A549 treated with CORT108297 at 1 μM for 4 hours (cell line): Measurements from ENCODE around the gene ARHGAP5. TPM values are rescaled to one million over a fixed set of nuclear protein-coding genes. Genes with fewer than 3 reads are reported as not detected.

Experiments
- total RNA-seq: library from RNA; stranded (reverse); fragments of 200-300 nt; extraction: Qiagen RNA extraction; gene quantifications from 5 replicates; pipeline ENCODE4 v1.2.3, GENCODE V29; 2022

The ARHGAP5 gene, protein sequence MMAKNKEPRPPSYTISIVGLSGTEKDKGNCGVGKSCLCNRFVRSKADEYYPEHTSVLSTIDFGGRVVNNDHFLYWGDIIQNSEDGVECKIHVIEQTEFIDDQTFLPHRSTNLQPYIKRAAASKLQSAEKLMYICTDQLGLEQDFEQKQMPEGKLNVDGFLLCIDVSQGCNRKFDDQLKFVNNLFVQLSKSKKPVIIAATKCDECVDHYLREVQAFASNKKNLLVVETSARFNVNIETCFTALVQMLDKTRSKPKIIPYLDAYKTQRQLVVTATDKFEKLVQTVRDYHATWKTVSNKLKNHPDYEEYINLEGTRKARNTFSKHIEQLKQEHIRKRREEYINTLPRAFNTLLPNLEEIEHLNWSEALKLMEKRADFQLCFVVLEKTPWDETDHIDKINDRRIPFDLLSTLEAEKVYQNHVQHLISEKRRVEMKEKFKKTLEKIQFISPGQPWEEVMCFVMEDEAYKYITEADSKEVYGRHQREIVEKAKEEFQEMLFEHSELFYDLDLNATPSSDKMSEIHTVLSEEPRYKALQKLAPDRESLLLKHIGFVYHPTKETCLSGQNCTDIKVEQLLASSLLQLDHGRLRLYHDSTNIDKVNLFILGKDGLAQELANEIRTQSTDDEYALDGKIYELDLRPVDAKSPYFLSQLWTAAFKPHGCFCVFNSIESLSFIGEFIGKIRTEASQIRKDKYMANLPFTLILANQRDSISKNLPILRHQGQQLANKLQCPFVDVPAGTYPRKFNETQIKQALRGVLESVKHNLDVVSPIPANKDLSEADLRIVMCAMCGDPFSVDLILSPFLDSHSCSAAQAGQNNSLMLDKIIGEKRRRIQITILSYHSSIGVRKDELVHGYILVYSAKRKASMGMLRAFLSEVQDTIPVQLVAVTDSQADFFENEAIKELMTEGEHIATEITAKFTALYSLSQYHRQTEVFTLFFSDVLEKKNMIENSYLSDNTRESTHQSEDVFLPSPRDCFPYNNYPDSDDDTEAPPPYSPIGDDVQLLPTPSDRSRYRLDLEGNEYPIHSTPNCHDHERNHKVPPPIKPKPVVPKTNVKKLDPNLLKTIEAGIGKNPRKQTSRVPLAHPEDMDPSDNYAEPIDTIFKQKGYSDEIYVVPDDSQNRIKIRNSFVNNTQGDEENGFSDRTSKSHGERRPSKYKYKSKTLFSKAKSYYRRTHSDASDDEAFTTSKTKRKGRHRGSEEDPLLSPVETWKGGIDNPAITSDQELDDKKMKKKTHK (N-terminal part only)
- total RNA-seq, result 35.6 to 55.1 TPM (median 48.9 TPM) in 5 replicates

DNA sequence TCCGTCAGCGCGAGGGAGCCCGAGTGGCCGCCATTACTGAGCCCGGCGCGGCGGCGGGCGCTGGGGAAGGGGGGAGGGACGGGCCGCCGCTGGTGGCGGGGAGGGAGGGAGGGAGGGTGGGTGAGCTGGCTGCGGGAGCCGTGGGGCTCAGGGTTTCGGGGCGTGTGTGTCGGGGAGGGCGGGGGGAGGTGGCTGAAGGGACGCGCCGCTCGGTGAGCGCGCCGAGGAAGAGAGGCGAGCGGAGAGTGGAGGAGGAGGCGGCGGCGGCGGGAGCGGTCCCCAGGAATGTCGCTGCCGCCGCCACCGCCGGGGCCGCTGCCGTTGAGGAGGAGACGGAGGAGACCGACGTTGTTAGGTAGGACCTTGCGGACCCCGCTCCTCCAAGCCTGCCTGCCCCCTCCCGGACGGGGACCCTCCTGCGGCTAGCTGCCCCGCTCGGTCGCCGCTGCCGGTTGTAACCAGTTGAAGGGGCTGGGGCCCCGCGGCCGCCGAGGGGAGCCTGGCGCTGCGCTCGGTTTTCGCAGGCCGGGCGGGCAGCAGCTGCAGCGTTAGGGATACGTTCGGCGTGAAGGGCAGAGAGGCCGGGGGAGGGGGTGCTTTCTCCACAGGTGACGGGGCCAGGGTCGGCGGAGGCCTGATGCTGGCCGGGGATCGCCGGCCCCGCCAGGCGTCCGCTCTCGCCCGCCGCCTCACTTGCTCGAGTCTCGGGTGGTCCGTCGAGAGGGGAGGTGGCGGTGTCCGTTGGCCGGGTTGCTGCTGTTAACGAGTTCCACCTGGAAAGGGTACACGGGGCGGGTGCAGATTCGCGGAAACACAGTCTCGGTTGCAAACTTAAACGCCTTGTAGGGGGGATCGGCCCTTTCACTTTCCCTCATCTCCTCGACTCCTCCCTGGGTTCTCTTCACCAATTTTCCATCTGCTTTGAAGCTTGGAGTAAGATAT lies at the start of gene ARHGAP5:
Gene ARHGAP5 (plus strand): TSS at position 224 of the 942 bp plus-strand sequence. CDS start 13,366 bp downstream, outside the sequence.

DNA sequence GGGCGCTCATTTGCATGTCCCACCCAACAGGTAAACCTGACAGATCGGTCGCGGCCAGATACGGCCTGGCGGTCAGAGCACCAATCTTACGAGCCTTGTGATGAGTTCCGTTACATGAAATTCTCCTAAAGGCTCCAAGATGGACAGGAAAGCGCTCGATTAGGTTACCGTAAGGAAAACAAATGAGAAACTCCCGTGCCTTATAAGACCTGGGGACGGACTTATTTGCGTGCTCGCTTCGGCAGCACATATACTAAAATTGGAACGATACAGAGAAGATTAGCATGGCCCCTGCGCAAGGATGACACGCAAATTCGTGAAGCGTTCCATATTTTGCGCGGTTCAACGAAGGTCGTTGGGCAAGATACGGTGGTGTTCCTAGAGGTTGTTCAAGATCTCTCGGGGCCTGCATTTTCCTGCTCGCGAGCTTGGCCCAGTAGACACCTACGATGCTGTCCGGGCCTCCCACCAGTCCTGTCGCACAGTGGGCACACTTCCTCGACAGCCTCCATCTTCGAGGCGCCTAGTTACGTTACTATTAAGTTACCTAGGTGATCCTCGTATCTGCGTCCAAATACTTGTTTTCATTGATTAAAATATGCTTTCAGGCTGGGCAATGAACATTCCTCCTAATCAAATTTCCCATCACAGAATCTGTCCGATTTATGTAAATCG lies 124.8 kb downstream of the ARHGAP5 start, which contains the start of gene RNU6-7:
Gene RNU6-7 (plus strand): TSS at position 230 of the 675 bp plus-strand sequence.

DNA sequence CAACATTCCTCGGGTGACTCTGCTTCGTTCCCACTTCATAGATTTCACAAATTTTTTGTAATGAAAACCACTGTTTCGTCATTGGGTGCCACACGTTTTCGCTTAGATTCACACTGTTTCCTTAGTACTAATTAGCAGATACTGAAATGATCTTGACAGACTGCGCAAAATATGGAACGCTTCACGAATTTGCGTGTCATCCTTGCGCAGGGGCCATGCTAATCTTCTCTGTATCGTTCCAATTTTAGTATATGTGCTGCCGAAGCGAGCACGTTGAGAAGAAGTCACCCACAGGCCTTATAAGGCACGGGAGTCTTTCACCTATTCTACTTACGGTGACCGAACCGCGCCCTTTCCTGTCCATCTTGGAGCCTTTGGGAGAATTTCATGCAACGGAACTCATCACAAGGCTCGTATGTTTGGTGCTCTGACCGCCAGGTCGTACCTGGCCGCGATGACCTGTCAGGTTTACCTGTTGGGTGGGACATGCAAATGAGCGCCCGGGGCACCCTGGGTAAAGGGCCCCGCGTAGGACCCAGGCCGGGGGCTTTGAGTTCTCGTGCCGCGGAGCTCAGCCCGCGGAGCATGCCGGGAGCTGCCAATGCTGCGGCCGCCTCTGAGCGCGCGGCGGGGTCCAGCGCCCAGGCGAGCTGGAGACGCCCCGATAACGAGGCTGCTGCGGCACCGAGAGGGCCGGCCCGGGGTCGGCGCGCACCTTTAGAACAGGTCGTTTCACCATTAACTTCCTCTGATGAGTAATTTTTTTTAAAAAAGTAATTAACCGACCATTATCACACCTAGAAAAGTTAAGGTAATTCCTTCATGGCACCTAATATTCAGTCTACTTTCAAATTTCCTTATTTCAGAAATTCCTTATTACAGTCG lies 126.1 kb downstream of the ARHGAP5 start, which contains the start of gene RNU6-8:
Gene RNU6-8 (minus strand): TSS at position 272 of the 885 bp plus-strand sequence.

Other genes with a start within 250 kb of the ARHGAP5 start
- gene RNU6-7, start 124.7 kb downstream of the ARHGAP5 start, total RNA-seq, result not detected in 5 replicates
- not detected in 5 replicates for gene RNU6-8, start 126.0 kb downstream of the ARHGAP5 start, total RNA-seq